ENCODE data around the gene BRCA2.

The BRCA2 gene

DNA sequence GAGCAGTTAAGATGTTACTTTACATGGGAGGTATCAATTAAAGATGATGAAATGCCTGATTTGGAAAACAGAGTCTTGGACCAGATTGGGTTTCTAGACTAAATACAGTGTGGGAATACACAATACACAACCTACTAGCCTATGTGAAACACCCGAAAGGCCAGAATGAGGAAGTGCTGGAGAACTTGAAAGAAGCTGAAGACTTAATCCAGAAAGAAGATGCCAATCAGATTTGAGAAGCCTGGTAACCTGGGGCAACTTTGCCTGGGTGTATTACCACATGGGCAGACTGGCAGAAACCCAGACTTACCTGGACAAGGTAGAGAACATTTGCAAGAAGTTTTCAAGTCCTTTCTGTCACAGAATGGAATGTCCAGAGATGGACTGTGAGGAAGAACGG is 69.4 kb downstream of the BRCA2 start:
- DNase-seq, result no peak

DNA sequence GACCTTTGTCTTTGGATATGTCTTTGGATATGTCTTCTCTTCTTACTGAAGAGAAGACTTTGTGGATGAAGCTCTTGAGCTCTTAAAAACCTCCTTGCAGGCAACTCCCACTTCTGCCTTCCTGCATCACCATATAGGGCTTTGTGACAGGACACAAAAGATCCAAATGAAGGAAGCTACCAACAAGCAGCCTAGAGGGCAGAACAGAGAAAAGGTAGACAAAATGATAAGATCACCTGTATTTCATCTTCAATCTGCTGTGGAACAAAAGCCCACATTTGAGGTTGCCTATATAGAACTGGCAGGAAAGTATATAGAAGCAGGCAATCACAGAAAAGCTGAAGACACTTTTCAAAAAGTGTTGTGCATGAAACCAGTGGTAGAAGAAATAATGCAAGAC is 70.1 kb downstream of the BRCA2 start:
- DNase-seq, result no peak

DNA sequence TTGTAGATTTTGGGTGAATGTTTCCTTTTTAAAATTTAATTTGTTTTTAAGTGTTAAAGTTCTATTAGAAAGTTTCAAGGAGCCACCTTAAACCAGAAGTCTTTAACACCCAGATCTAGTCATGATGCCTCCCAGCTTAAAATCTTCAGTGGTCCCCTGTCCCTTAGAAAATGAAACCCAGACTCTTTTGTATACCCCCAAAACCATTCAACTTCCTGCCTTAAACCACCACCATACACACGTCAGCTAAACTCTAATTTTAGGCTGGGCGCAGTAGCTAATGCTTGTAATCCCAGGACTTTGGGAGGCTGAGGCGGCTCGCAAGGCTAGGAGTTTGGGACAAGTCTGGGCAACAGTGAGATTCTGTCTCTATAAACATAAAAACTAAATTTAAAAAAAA is 74.7 kb downstream of the BRCA2 start:
- DNase-seq, result peak; percentile 47

DNA sequence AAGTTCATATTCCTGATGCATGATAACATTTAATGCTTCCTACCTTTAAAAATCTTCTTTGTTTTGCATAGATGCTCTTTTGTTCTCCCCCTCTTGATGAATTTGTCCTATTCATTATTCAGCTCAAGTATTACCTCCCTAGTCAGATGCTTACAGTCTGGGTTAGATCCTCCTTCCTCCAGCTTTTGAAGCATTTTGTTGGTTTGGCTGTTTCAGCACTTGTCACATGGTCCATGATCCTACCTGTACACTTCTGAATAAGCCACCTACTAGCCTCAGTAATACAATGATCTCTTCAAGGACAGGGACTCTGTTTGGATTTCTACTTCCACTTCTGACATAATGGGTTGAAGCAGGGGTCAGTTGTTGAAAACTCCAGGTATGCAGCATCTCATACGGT is 75.2 kb downstream of the BRCA2 start:
- DNase-seq, result no peak

DNA sequence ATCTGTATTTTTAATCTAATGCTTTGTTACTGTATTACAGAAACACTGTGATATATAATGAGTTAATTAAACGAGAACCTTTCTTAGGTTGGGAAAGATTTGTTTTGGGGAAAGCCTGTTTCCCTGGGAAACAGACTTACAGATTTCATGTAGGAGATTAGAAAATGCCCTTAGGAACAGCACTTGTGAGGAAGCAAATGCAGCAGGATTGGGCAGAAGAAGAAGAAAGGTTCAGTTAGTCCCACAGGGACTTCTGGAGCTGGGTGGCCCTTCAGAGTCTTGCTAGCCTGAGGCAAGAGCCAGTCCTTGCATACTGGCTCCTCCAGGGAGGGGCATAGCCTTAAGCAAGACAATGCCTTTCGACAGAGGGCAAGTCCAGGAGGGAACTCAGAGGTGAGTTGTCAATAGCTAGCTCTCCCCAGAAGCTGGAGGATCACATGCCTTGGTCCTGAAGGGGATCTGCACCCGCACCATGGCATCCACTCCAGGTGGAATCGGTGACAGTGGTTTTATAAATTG is 75.9 kb downstream of the BRCA2 start:
- DNase-seq, result no peak

DNA sequence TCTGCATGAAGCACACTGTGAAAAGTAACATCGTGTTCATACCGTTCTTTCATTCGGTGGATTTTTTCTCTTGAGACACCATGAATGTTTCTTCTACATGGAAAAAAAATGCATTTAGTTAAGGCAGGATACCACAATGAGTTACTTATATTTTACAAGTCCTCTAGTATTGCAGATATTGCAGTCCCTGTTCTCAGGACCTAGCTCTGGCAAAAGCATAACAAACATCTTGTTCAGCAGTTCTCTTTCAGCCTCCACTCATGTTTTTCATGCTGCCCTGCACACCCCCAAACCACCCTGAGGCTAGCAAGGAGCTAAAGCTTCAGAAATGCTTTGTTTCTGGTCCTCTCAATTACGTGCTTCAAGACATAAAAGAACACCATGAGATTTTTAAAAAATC is 87.8 kb downstream of the BRCA2 start:
- no peak for DNase-seq

- no peak for DNase-seq
These were observed 92.5 kb downstream of the BRCA2 start for GRCh38 chr13:32407854-32408253.

- no peak for DNase-seq
These were observed 93.1 kb downstream of the BRCA2 start for GRCh38 chr13:32408296-32409000.

DNA sequence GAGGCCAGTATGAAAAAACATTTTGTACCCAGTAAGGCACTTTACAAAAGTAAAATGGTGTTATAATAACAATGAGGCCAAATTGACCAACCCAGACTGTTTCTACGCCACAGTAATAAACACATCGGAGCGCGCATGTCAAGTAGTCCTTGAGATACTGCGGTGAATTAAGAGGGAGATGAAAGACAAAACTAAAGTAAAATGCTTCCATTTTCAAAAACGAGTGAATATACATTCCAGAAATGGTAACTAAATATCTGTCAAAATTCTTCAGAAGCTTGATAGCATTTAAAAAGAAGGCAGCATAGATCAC is 93.6 kb downstream of the BRCA2 start:
- DNase-seq, result no peak

DNA sequence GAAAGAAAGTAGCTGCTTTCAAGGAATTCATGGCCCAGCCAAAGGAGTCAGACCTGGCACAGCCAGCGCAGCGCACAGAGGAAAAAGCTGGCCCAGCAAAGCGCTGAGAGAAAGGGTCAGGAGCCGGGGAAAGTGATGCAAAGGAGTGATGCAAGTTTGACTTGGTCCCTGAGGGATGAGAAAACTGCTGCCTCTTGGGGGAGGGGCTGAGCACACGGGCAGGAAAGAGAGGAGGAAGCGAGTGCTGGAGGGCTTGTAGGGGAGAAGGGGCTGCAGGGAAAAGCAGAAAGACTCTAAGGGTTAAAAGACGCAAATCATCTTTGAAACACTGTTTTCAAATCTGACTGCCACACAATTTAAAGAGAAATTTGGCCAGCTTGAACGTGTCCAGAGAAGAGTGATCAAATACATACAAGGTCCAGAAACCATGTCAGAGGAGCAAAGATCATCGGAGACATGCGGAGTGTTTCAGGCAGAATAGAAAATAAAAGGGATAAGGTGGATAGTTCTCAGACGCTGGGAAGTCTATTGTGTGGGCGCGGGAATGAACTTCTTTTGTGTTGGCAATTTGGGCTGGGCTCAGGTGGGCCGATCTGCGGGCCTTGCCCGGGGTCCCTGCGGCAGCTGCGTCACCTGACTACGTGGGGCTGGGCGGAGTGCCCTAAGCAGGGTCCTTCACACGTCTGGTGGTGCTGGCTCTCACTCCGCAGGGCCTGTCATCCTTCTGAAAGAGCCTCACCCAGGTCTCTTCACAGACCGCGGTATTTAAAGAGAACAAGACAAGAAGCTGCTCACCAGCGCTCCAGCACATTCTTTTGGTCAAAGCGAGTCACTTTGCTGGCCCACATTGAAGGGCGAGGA is 94.5 kb downstream of the BRCA2 start:
- no peak for DNase-seq

- DNase-seq, result no peak
These were observed 98.0 kb downstream of the BRCA2 start for GRCh38 chr13:32413284-32413683.

DNA sequence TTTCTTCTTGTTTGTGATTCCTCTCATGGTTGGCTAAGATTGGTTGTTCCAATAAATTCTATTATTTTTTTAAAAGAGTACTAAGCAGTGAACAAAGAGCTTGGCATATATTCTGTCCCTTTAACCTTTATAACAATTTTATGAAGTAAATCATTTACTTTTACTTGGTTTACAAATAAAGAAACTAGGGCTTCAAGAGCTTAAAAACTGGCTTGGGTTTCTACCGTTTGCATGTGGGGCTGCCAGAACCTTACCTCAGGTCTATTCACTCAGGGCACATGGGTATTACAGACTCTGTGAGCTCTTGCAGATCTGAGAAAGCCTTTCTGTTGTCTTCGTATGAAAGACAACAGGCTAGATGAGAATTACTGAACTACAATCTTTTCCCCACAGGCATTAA is 99.3 kb downstream of the BRCA2 start:
- DNase-seq, result no peak

DNA sequence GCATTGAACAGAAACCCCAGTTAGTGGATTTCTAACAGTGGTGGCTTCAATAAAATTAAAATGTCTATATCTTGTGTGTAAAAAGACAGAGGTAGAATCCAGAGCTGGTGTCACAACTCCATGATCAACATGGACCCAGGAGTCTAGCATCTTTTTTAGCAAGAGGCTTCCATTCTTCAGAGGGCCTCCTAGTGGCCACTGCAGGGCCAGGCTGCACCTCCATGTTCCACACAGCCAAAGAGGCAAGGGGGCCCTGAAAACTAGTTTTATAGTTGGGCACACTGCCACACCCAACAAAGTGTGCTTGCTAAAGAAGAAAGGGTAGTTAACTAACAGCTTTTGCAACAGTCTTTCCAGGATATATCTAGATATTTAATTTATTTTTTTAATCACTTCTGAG is 99.7 kb downstream of the BRCA2 start:
- peak; percentile 35 for DNase-seq

- DNase-seq, result no peak
These were observed 102.7 kb downstream of the BRCA2 start for GRCh38 chr13:32417995-32418394.

GRCh38 chr13:32419862-32420261 is 104.6 kb downstream of the BRCA2 start:
- no peak for DNase-seq

GRCh38 chr13:32423592-32423991 is 108.3 kb downstream of the BRCA2 start:
- DNase-seq, result no peak

DNA sequence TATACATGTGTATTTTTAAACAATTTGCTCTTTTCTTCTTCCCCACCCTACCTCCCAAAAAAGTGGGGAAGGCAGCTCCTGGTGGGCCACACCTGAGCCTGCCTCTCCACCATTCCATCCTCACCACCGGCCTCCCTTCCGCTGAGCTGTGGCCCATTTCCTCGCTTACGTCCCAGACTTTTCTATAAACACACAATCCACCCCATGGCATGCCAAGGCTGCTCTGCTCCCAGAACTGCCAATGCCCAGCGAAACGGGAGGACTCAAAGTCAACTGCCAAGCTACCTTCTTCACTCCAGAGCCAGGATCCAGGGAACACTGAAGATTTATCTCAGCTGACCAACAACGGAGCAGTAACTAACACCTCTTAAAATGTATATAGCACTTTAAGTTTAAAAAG is 109.8 kb downstream of the BRCA2 start:
- no peak for DNase-seq

- DNase-seq, result peak; percentile 82
These were observed 111.1 kb downstream of the BRCA2 start for GRCh38 chr13:32426191-32426989.

DNA sequence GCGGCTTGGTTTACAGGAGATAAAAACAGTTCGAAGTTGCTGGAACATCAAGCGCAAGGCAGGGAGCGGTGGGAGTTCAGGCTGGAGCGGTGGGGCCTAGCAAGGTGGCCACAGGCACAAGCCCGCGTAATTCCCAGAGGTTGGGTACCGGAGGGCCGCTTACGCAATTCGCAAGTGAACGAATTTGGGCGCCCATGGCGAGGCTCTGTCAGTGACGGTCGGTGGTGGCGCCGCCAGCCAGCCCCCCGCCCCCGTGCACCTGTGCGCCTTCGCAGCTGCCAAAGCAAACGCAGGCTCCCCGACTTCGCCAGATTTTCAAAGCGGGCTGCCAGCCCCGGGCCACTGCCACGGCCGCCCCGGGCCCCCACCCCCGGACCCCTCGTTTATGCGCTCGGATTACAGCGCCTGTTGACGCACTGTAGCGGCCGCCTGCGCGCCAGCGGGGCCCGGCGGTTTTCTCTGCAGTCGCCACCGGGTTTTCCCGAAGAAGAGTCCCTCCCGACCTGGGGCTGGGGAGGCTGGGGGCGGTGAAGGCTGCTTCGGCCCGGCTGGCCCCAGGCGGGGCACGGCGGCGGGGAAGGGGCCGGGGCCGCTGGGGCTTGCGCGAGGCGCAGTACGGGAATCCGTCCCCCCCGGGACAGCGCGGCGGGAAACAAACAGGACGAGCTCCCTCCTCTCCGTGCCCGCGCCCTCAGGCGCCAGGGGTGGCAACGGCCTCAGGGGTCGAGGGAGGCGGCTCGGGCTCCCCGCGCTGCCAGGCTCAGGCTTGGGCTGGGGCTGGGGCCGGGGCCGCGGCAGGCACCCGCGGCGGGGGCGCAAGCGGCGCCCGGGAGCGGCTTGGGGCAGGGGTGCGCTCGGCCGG is 111.9 kb downstream of the BRCA2 start:
- peak; percentile 58 for DNase-seq

DNA sequence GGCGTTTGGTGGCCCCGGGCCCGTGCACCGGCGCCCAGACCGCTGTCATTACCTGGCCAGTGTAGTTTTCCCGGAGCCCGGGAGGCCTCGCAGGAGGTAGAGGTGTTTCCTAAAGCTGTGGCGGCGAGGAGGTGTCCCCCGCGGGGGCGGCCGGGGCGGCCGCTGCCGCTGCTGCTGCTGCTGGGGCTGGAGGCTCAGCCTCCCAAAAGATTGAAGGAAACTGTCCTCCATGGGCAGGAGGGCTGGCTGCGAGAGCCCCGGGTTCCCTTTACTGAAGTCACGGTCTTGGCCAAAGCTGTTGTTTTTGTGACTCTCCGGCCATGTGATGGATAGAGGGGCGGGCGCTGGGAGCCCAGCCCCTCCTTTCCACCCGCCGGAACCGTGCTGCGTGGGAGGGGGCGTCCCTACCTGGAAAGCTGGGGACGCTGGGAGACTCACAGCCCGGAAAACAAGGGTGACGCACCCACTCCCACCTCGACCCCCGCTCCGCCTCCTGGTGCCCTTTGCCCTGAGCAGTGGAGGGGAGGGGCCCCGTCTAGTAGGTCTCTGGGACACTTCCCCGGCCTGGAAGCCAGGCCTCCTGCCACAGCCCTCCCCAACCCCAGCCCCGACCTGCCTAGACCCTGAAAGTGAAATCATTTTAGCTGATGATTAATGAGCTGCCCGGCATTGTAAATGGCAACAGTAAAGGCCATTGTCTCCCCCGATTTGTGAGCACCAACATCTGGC is 112.7 kb downstream of the BRCA2 start, which contains the start of gene N4BP2L1:
N4BP2L1 (minus strand) TSS at position 279 of the 729 bp plus-strand sequence; CDS start at position 231, 48 bp downstream.
- DNase-seq, result peak; percentile 94

GRCh38 chr13:32428581-32429432 is 113.5 kb downstream of the BRCA2 start:
- DNase-seq, result peak; percentile 32

Measured in CD4-positive, alpha-beta T cell treated with Interleukin-17A for 1 hour (primary cell).